Upper lobe of left lung (tissue), 4 donors: ENCODE measurements around the gene EPM2A.

Source experiments
- CTCF ChIP-seq, 6 experiments: fragments of 450-650 bp in 4 of 6; fragments of 200-600 bp in 2 of 6; sonication (generic) in 2 of 6; IDR thresholded peaks; one replicate each; pipeline ENCODE4 v1.5.1; 2016 to 2019; ENCODE audit warnings: antibody characterized with exemption in 6 of 6
- EP300 ChIP-seq, 4 donors: sonication (generic); formaldehyde crosslinking; IDR thresholded peaks; one replicate each; pipeline ENCODE4 v1.5.1; 2017; ENCODE audit warnings: antibody characterized with exemption in 4 of 4, control low read depth in 2 of 4
- POLR2A ChIP-seq, 4 donors: fragments of 450-650 bp; IDR thresholded peaks; one replicate each; pipeline ENCODE4 v1.5.1; 2016 to 2017; ENCODE audit warnings: antibody characterized with exemption in 4 of 4, mild to moderate bottlenecking in 2 of 4
- POLR2AphosphoS5 ChIP-seq, 2 donors: sonication (generic); formaldehyde crosslinking; IDR thresholded peaks; one replicate each; pipeline ENCODE4 v1.5.1; 2017; ENCODE audit warnings: antibody characterized with exemption in 2 of 2

- TF ChIP-seq CTCF (IDR thresholded peaks at IDR 0.05) (no peak), POLR2AphosphoS5 (IDR thresholded peaks at IDR 0.05) (no peak), POLR2A (IDR thresholded peaks at IDR 0.05) (no peak), EP300 (IDR thresholded peaks at IDR 0.05) (no peak)
These were observed 44.4 kb downstream of the EPM2A start for GRCh38 chr6:145690969-145691368.
